ENCODE results near the gene ATL1.

GRCh38 chr14:50569714-50570274, 9.8 kb downstream of the ATL1 start:
- no peak for TF ChIP-seq CTCF (conservative IDR thresholded peaks at IDR 0.05; ENCODE audit: low read length)
- TF ChIP-seq EZH2phosphoT487 (IDR thresholded peaks at IDR 0.05; ENCODE audit: borderline replicate concordance, low read depth, low read length) = no peak

All from OCI-LY7 (cell line).